Tibial artery (tissue), 4 donors: ENCODE data around the gene TNS3.

Experiments used
- DNase-seq, 2 donors: peaks; one replicate each; pipeline ENCODE4 v3.0.0-alpha.2; 2019
- H3K27ac ChIP-seq, 2 donors: fragments of 200-600 bp; sonication (generic) in 1 of 2; 1 replicate in 1 of 2; 2 replicates in 1 of 2; pipeline ENCODE4 v1.5.1; 2018 to 2019; ENCODE audit warnings: mild to moderate bottlenecking in 1 of 2
- H3K27me3 ChIP-seq, 2 donors: fragments of 200-600 bp; sonication (generic) in 1 of 2; one replicate each; pipeline versions ENCODE4 v1.5.1 to v1.6.0; 2016 to 2019
- H3K36me3 ChIP-seq, 3 donors: fragments of 200-600 bp; sonication (generic) in 2 of 3; one replicate each; pipeline ENCODE4 v1.5.1; 2016 to 2019; ENCODE audit warnings: mild to moderate bottlenecking in 2 of 3
- H3K4me1 ChIP-seq, 4 donors: fragments of 200-600 bp; sonication (generic) in 2 of 4; 1 replicate in 3 of 4; 2 replicates in 1 of 4; pipeline ENCODE4 v1.5.1; 2016 to 2019
- H3K4me3 ChIP-seq, 2 donors: fragments of 200-600 bp; sonication (generic) in 1 of 2; 1 replicate in 1 of 2; 2 replicates in 1 of 2; pipeline ENCODE4 v1.5.1; 2018 to 2019; ENCODE audit warnings: mild to moderate bottlenecking in 2 of 2
- H3K9me3 ChIP-seq, 3 donors: fragments of 200-600 bp; sonication (generic) in 1 of 3; one replicate each; pipeline ENCODE4 v1.5.1; 2016 to 2019
- CTCF ChIP-seq, 2 experiments: fragments of 200-600 bp in 1 of 2; fragments of 450-650 bp in 1 of 2; IDR thresholded peaks; one replicate each; pipeline ENCODE4 v1.5.1; 2017 to 2019; ENCODE audit warnings: antibody characterized with exemption in 2 of 2, mild to moderate bottlenecking in 1 of 2, moderate library complexity in 1 of 2
- intact Hi-C: fragments of 100-400 bp; cut with DNase I; formaldehyde crosslinking; loops from one replicate; pipeline ENCODE4 v1.15.0; 2023; ENCODE audit warnings: low total_unique reads

Gene TNS3

GRCh38 chr7:47574482-47575329, 7.2 kb downstream of the TNS3 start:
- DNase-seq = no peak
- no peaks in the 10 kb centered on the region for H3K27me3 ChIP-seq
- no peak for TF ChIP-seq CTCF (IDR thresholded peaks at IDR 0.05)
- peak overlapping the region; percentile 80 to 82 for H3K27ac ChIP-seq
- no peaks in the 10 kb centered on the region for H3K36me3 ChIP-seq
- H3K9me3 ChIP-seq = no peaks in the 10 kb centered on the region
- intact Hi-C loops = loop anchor here (10.0 kb wide), 1 partner anchor 120 kb away; no protein-coding TSS in a partner anchor
- H3K4me3 ChIP-seq = no peak overlapping the region
- H3K4me1 ChIP-seq = peaks cover 0 to 100% (median 86%) of the 10 kb centered on the region in 4 donors

- H3K4me3 ChIP-seq = no peak overlapping the region
- no peaks in the 10 kb centered on the region for H3K36me3 ChIP-seq
- DNase-seq = peak in 1 of 2 donors; percentile 80
- peak overlapping the region; percentile 80 to 82 for H3K27ac ChIP-seq
- no peaks in the 10 kb centered on the region for H3K9me3 ChIP-seq
- intact Hi-C loops = loop anchor here (10.0 kb wide), 1 partner anchor 119 kb away; no protein-coding TSS in a partner anchor
- no peak for TF ChIP-seq CTCF (IDR thresholded peaks at IDR 0.05)
- H3K27me3 ChIP-seq = no peaks in the 10 kb centered on the region
- H3K4me1 ChIP-seq = peaks cover 0 to 100% (median 79%) of the 10 kb centered on the region in 4 donors
These were observed 8.0 kb downstream of the TNS3 start for GRCh38 chr7:47573758-47574481.

GRCh38 chr7:47572939-47573757, 8.8 kb downstream of the TNS3 start:
- no peaks in the 10 kb centered on the region for H3K36me3 ChIP-seq
- H3K9me3 ChIP-seq = no peaks in the 10 kb centered on the region
- no peak for DNase-seq
- no peak for TF ChIP-seq CTCF (IDR thresholded peaks at IDR 0.05)
- intact Hi-C loops = loop anchor here (10.0 kb wide), 1 partner anchor 118 kb away; no protein-coding TSS in a partner anchor
- H3K27ac ChIP-seq = peak overlapping the region; percentile 80 to 82
- H3K27me3 ChIP-seq = no peaks in the 10 kb centered on the region
- no peak overlapping the region for H3K4me3 ChIP-seq
- peaks cover 0 to 99% (median 71%) of the 10 kb centered on the region in 4 donors for H3K4me1 ChIP-seq

- TF ChIP-seq CTCF (IDR thresholded peaks at IDR 0.05) = no peak
- Histone ChIP-seq H3K27ac (peak overlapping the region; percentile 80 to 82), H3K36me3 (no peaks in the 10 kb centered on the region), H3K4me3 (peak overlapping the region; percentile 17 to 27), H3K9me3 (no peaks in the 10 kb centered on the region), H3K4me1 (peaks cover 0 to 90% (median 61%) of the 10 kb centered on the region in 4 donors), H3K27me3 (no peaks in the 10 kb centered on the region)
- DNase-seq = no peak
- intact Hi-C loops = loop anchor here (10.0 kb wide), 1 partner anchor 117 kb away; no protein-coding TSS in a partner anchor
These were observed 9.8 kb downstream of the TNS3 start for GRCh38 chr7:47572094-47572445.
